Measurements from ENCODE around the gene AK4.

The AK4 gene

GRCh38 chr1:65254320-65255034, 106.5 kb downstream of the AK4 start:
- peak; percentile 78 for DNase-seq

DNA sequence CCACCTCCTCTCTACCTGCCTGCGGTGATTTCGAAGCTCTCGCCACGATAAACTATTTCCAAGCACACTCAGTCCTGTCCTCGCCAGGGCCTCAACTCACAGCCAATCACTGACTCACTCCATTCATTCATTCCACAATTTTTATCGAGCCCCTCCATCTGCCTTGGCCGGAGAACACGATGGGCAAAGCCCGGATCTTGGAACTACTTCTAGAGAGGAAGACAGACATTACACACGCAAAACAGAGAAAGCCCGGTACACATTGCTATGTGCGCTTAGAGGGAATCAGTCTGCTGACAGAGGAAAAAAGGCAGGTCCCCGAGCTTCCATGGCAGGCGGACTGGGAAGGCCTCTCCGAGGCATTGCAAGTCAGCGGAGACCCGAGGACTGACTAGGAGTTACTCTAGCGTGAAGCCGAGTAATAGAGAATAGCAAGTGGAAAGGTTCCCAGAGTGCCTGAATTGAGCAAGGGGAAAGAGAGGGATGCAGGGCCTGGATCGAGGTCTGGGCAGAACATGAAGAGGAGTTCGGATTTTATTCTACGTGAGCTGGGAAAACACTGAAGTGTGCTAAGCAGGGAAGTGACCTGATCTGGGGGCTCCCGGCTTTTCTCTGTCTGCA, 107.1 kb downstream of the AK4 start:
- DNase-seq: no peak

- DNase-seq: no peak
These were observed 107.7 kb downstream of the AK4 start for GRCh38 chr1:65255656-65256050.

GRCh38 chr1:65256860-65257708, 109.1 kb downstream of the AK4 start:
- peak; percentile 78 for DNase-seq

- no peak for DNase-seq
These were observed 110.1 kb downstream of the AK4 start for GRCh38 chr1:65258106-65258505.

GRCh38 chr1:65259816-65260215, 111.8 kb downstream of the AK4 start:
- no peak for DNase-seq

DNA sequence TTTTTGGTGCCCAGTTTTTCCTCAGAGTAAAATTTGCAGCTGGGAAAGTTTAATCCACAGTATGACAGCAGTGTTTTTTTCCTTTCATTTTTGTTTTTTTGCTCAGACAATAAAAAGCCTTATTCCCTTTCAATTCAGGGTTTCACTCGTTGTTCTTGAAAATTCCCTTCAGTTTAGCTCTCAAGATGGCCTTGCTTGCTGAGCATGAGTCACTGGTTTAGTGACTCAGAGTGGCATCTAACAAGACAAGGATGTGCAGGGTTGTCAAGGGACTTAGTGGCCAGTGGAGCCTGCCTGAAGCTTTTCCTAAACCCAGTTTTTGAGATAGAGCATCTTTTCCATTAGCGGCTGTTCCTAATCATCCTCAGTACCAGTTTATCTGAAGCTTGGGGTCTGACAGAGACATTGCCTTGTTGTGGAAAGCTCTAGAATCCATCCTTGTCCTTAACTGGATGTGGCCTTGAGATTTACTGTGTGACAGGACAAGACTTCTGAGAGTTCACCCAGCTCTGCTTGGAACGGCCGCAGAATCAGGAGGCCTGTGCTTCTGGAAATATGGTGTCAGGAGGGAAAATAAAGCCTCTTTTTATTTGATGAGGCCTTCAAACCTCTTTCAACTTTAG, 113.0 kb downstream of the AK4 start:
- peak; percentile 19 for DNase-seq

DNA sequence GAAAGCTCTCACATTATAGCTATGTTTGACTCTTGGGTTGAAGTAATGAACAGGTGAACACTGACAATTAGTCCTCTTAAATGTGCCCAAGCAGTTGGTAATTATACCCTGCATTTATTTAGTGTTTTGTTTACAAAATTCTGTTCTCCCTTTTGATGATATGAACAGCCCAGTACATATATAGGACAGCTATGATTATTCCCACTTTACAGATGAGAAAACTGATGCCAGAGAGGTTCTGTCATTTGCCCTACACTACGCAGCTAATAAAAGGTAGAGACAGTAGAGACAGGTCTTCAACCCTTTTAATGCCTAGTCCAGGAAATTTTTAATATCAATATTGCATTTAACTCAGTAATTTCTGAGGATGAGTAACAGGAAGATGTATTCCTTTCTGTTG, 115.3 kb downstream of the AK4 start:
- DNase-seq: no peak

- DNase-seq: no peak
These were observed 116.4 kb downstream of the AK4 start for GRCh38 chr1:65264197-65264929.

DNA sequence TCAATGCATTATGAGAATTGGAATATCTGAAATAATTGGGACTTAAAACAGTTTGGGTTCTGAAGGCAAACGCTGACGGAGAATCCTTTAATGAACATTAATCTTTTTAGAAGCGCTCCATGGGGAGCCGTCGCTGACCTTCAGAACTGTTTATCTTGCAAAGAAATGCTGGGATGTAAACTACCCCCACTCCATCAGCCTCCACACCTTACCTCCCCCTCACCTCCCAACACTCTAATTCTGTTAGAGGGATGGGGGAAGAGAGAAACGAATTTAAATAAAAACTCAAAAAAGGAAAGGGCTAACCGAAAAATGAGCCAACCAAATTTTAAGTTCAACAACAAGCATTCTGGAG, 117.3 kb downstream of the AK4 start:
- DNase-seq: no peak

- DNase-seq: peak; percentile 5
These were observed 117.8 kb downstream of the AK4 start for GRCh38 chr1:65265651-65266351.

DNA sequence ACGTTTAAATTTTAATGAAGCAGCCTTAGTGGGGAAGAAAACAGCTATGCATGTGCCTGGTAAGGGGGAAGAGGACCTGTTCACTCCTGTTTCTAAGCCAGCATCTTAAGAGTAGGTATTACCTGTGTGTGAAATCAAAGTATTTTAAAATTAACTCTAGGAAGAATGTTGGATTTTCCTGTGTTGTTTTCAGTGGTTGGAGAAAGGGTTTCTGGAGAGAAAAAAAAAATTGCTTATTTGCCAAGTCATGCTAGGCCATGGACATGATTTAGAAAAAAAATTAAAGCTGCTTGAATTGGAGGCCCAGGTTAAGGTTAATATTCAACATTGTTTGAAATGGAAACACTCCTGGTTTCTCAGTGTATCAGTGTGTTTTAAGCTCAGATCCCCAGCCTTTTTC, 118.5 kb downstream of the AK4 start:
- no peak for DNase-seq

- DNase-seq: no peak
These were observed 119.3 kb downstream of the AK4 start for GRCh38 chr1:65267271-65267670.

GRCh38 chr1:65267683-65268082, 119.7 kb downstream of the AK4 start:
- DNase-seq: no peak

DNA sequence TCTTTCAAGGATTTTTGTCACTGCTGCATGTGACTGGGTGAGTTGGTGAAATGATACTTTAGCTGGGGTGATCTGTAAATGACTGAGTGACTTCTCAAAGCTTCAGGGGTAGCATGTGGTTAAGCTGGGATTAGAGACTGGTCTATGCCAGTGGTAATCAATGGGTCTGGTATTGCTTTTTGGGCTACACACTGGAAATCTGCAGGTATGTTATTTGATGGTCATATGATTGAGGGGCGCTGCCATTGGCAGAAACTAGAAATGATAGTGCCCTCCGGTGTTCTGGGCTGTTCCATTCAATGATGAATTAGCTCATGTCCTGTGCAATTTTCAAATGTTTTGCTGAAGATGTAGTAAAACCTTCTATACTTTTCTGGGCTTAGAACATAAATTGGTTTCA, 121.6 kb downstream of the AK4 start:
- no peak for DNase-seq

- DNase-seq: no peak
These were observed 128.4 kb downstream of the AK4 start for GRCh38 chr1:65276197-65276939.

DNA sequence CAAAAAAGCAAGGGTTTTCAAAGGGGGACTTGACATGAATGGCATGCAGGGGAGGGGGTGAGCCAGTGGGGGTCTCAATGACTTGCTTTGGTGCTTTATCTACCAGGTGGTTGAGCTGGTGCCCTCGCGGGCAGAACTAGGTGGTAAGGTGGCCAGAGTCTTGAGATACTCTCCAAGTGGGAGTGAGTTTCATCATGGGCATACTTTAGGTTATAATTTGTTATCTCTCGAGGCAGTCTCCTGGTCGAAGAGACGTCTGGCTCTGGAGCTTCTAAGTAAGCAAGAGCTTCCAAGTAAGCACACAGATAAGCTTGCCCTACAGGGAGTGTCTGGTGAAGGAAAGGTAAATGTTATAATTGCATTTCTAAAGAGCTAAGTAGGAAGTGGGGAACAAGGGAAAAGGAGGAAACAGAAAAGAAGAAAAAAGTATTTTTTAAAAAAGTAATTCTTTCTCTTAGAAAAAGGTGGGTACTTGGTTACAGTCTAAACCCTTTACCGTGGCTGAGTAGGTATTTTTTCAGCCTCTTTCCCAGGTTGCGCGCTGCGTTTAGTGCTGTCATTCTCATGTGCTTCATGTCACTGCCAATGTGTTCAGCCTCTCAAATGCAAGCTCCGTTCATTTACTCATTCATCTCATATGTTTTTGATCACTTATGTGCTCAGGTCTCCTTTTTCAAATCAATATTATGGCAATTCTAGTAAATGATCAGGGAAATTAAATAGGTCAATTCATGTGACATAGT, 129.8 kb downstream of the AK4 start:
- peak; percentile 70 for DNase-seq

GRCh38 chr1:65278376-65279069, 130.5 kb downstream of the AK4 start:
- no peak for DNase-seq

DNA sequence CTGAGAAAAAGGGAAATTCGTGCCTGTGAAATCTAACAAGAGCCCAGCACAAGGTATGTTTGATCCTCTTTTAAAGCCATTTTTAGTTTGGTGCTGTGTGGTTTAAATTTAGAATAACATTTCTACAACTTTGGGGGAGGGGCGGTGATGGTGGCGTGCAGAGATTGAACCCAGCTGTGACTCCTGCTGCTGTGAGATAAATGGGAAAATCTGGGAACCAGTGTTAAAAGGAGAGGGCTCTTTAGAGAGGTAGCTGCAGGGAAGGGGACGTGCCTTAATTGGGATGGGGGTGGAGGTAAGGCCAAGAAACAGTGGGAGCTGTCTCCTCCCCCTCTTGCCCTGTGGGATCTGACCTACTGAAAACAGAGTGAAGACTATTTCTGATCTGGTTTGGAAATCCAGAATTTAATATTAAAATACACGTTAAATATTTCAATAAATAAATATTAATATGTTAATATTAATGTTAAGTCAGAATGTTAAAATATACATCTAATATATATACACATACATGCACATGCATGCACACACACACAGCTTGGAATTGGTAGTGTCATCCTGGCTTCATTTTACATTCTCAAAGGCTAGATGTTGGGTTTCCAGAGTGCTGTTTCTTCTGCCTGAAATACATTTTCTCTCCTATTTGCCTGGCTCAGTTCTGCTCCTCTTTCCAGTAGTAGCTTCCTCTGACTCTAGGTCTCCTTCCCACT, 131.2 kb downstream of the AK4 start:
- DNase-seq: no peak

All from NCI-H226 (cell line).